ENCODE results near the gene TTC9B.

Gene TTC9B

DNA sequence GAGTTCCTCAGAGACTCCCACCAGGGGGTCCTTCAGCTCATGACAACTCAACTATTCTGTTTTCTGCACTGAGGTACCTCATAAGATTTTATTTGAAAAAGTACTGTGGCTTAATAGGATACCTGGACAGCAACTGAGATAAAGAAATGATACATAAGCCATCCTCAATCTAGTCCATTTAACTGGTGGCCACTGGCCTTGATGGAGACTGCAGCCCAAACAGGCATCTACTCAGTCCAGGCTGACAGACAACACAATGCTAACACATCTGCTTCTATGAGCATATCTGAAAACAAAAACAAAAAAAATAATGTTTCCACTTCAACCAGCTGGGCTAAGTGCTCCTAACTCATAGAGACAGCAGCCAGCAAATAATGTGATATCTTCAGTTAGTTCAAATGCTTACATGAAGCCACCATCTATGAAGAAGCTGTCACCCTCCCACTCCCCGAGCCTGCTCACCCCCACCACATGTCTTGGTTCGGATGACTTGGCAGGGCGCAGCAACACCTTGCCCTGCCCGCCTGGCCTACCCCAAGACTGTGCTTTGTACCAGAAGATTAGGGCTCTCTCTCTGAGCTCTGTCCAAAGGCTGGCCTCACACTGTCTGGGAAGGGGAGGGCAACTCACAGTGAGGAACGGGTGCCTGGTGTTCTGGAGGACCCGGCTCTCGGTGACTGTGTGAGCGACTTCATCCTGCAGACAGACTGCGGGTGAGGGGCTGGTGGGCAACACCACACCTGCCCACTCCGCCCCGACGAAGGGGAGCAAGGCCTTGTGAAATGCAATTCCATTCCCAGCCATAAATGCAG is 21.4 kb upstream of the TTC9B start:
- DNase-seq (ENCODE audit: low read depth): no peak
- TF ChIP-seq, protein P1, sequence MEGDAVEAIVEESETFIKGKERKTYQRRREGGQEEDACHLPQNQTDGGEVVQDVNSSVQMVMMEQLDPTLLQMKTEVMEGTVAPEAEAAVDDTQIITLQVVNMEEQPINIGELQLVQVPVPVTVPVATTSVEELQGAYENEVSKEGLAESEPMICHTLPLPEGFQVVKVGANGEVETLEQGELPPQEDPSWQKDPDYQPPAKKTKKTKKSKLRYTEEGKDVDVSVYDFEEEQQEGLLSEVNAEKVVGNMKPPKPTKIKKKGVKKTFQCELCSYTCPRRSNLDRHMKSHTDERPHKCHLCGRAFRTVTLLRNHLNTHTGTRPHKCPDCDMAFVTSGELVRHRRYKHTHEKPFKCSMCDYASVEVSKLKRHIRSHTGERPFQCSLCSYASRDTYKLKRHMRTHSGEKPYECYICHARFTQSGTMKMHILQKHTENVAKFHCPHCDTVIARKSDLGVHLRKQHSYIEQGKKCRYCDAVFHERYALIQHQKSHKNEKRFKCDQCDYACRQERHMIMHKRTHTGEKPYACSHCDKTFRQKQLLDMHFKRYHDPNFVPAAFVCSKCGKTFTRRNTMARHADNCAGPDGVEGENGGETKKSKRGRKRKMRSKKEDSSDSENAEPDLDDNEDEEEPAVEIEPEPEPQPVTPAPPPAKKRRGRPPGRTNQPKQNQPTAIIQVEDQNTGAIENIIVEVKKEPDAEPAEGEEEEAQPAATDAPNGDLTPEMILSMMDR (IDR thresholded peaks at IDR 0.05; ENCODE audit: control insufficient read depth, extremely low read depth, insufficient read depth): no peak
- H3K4me3 ChIP-seq (ENCODE audit: low read depth, low read length): no peak overlapping the region

DNA sequence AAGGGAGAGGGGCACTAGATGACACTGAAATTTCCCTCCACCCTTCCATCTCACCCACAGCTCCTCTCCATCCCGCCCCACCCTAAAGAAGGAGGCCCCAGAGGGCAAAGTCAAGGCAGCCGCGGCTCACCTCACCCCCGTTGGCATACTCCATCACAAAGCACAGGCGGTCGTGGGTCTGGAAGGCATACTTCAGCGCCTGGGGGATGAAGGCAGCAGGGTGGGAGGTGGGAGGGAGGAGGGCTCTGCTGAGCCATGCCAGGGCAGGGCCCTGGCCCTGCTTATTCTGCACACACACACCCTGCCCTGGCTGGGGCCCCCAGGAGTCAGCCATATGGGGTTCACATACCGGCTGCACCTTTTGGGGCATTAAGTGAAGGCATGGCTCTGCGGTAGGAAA is 20.6 kb upstream of the TTC9B start:
- H3K4me3 ChIP-seq (ENCODE audit: low read depth, low read length): no peak overlapping the region
- TF ChIP-seq, protein P1 (IDR thresholded peaks at IDR 0.05; ENCODE audit: control insufficient read depth, extremely low read depth, insufficient read depth): no peak
- DNase-seq (ENCODE audit: low read depth): no peak

DNA sequence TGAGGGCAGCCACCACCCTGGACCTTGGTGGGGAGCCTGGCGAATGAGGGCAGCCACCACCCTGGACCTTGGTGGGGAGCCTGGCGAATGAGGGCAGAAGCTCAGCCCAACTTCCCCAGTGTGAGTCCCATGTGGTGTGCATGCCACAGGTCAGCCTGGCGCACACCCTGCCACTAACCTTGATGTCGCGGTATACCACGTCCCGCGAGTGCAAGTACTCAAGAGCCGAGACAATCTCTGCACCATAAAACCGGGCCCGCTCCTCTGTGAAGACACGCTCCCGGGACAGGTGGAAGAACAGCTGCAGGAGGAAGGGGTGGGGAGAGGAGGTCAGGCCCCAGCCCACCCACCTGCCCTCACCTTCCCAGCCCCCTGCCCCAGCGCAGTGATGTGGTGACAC is 19.6 kb upstream of the TTC9B start:
- DNase-seq (ENCODE audit: low read depth): no peak
- TF ChIP-seq, protein P1 (IDR thresholded peaks at IDR 0.05; ENCODE audit: control insufficient read depth, extremely low read depth, insufficient read depth): no peak

DNA sequence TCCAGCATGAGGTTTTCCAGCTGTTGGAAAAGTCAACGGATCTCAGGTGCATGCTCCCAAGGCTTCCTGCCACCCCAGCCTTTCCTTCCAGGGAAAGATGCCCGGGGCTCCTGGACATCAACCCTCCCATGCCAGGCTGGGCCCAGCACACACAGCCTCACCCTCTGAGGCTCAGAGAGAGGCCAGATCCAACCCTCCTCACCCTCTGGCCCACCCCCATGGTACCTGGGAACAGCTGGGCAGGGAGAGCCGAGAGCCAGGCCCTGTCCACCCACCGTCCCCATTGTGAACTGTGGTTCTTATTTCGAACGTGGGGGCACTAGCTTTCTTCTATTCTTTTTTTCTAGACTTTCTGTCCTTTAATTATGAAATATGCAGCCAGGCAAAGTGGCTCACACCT is 18.2 kb upstream of the TTC9B start:
- no peak for DNase-seq (ENCODE audit: low read depth)
- H3K4me3 ChIP-seq (ENCODE audit: low read depth, low read length): no peak overlapping the region
- TF ChIP-seq, protein P1 (IDR thresholded peaks at IDR 0.05; ENCODE audit: control insufficient read depth, extremely low read depth, insufficient read depth): no peak

More for the DNA sequence above, 19.6 kb upstream of the TTC9B start:
- no peak overlapping the region for H3K4me3 ChIP-seq (ENCODE audit: low read depth, low read length)

DNA sequence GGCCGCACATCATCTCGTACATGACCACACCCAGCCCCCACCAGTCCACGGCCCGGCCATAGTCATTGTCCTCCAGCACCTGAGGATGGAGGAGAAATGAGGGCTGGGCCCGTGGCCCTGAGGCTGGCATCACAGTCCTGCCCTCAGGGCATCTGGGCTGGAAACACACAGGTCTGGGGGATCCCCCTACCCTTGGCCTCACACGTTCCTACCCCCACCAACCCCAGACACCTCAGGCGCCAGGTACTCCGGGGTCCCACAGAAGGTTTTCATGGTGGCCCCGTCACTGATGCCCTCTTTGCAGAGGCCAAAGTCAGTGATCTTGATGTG is 17.8 kb upstream of the TTC9B start:
- DNase-seq (ENCODE audit: low read depth): no peak
- TF ChIP-seq, protein P1 (IDR thresholded peaks at IDR 0.05; ENCODE audit: control insufficient read depth, extremely low read depth, insufficient read depth): no peak
- H3K4me3 ChIP-seq (ENCODE audit: low read depth, low read length): no peak overlapping the region

DNA sequence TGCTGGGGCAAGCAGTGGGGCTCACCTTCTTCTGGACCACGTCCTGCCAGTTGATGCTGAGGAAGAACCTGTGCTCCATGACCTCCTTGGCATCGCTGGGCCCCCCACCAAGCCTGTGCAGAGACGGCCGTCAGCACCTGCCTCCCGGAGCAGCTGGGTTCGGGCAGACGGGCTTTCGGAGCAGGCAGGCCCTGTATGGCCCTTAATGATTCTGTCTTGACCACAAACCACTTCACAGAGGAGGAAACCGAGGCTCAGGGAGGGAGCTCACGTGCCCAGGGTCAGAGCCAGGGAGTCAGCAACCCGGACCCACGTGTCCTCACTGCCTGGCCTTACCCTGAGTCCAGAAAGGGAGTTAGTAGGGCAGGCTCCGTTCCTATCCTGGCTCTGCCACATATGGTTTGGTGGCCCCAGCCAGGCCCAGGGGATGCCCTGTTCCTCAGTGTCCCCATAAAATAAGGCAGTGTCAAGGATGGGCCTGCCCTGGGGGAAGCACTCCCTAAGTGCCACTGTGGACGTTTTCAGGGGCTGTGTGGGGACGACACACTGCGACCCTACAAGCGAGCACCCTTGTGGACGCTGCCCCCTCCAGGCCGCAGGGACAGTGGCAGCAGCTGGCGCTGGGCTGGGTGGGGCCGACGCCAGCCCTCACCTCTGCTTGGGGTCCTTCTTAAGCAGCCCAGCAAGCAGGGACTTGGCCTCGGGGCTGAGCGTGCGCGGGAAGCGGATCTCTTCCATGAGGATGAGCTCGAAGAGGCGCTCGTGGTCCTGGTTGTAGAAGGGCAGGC is 17.2 kb upstream of the TTC9B start:
- DNase-seq (ENCODE audit: low read depth): no peak
- TF ChIP-seq, protein P1 (IDR thresholded peaks at IDR 0.05; ENCODE audit: control insufficient read depth, extremely low read depth, insufficient read depth): peak; percentile 17; the same call in 1 of the 2 replicates
- no peak overlapping the region for H3K4me3 ChIP-seq (ENCODE audit: low read depth, low read length)
